Retinal pigment epithelial cell (primary cell): ENCODE measurements around the gene DBF4B.
A peak's percentile ranks its signal among the peaks of the same experiment; 100 is the strongest.
"Not testable (repeated sequence)": the region's sequence is repeated elsewhere in the genome, so short reads cannot be mapped to it uniquely, and the experiment has no call there.

ENCODE experiments used
- DNase-seq: peaks from one replicate; pipeline ENCODE4 v3.0.0-alpha.2; 2010; ENCODE audit warnings: low read depth
- H3K4me3 ChIP-seq: 2 replicates; pipeline ENCODE4 v1.5.1; 2011; ENCODE audit warnings: mild to moderate bottlenecking, low read length, control low read depth, moderate library complexity
- TF ChIP-seq, protein P1 (sequence below): conservative IDR thresholded peaks from 2 replicates; pipeline ENCODE4 v1.5.1; 2011; ENCODE audit warnings: low read depth, low read length, control low read depth, inconsistent platforms

DBF4B gene

DNA sequence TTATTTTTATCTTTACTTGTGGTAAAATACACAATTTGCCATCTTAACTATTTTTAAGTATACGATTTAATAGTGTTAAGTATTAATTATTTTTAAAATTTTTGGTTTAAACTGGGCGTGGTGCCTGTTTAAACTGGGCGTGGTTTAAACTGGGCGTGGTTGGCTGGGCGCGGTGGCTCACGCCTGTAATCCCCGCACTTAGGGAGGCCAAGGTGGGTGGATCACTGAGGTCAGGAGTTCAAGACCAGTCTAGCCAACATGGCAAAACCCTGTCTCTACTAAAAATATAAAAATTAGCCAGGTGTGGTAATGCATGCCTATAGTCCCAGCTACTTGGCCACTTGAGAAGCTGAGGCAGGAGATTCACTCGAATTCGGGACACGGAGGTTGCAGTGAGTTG, 14.9 kb upstream of the DBF4B start:
- no peak for DNase-seq
- H3K4me3 ChIP-seq: no peak overlapping the region
- TF ChIP-seq, protein P1, sequence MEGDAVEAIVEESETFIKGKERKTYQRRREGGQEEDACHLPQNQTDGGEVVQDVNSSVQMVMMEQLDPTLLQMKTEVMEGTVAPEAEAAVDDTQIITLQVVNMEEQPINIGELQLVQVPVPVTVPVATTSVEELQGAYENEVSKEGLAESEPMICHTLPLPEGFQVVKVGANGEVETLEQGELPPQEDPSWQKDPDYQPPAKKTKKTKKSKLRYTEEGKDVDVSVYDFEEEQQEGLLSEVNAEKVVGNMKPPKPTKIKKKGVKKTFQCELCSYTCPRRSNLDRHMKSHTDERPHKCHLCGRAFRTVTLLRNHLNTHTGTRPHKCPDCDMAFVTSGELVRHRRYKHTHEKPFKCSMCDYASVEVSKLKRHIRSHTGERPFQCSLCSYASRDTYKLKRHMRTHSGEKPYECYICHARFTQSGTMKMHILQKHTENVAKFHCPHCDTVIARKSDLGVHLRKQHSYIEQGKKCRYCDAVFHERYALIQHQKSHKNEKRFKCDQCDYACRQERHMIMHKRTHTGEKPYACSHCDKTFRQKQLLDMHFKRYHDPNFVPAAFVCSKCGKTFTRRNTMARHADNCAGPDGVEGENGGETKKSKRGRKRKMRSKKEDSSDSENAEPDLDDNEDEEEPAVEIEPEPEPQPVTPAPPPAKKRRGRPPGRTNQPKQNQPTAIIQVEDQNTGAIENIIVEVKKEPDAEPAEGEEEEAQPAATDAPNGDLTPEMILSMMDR: no peak

GRCh38 chr17:44700288-44700687, 8.2 kb upstream of the DBF4B start:
- DNase-seq, H3K4me3 ChIP-seq: not testable (repeated sequence)

- peak overlapping the region; percentile 99 for H3K4me3 ChIP-seq
- DNase-seq: no peak
- TF ChIP-seq, protein P1: no peak
Observed at GRCh38 chr17:44707755-44708400, 587 bp upstream of the DBF4B start.

- DNase-seq: no peak
- H3K4me3 ChIP-seq: no peak overlapping the region
- TF ChIP-seq, protein P1: no peak
Observed at GRCh38 chr17:44719444-44719843, 11.0 kb downstream of the DBF4B start.

- no peak overlapping the region for H3K4me3 ChIP-seq
Observed at GRCh38 chr17:44722254-44722653, 13.8 kb downstream of the DBF4B start.

DNA sequence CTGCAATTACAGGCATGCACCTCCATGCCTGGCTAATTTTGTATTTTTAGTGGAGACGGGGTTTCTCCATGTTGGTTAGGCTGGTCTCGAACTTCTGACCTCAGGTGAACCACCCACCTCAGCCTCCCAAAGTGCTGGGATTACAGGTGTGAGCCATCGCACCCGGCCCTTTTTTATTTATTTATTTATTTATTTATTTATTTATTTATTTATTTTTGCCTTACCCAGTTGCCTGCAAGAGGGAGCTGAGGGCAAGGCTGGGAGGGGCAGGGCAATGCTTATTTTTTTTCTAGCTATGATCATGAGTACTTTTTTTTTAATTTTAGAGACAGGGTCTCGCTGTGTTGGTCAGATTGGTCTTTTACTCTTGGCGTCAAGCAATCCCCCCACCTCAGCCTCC, 17.7 kb downstream of the DBF4B start:
- not testable (repeated sequence) for DNase-seq, H3K4me3 ChIP-seq

More at GRCh38 chr17:44722254-44722653, 13.8 kb downstream of the DBF4B start:
- TF ChIP-seq, protein P1: no peak
- no peak for DNase-seq

GRCh38 chr17:44733753-44734152, 25.3 kb downstream of the DBF4B start:
- H3K4me3 ChIP-seq: no peak overlapping the region
- DNase-seq: no peak
- TF ChIP-seq, protein P1: peak; percentile 55

- no peak overlapping the region for H3K4me3 ChIP-seq
- TF ChIP-seq, protein P1: no peak
- DNase-seq: no peak
Observed at GRCh38 chr17:44734272-44734671, 25.8 kb downstream of the DBF4B start.
